ENCODE results near the gene PCDHA8.
"Not testable (repeated sequence)": the region's sequence is repeated elsewhere in the genome, so short reads cannot be mapped to it uniquely, and the experiment has no call there.

PCDHA8 gene

DNA sequence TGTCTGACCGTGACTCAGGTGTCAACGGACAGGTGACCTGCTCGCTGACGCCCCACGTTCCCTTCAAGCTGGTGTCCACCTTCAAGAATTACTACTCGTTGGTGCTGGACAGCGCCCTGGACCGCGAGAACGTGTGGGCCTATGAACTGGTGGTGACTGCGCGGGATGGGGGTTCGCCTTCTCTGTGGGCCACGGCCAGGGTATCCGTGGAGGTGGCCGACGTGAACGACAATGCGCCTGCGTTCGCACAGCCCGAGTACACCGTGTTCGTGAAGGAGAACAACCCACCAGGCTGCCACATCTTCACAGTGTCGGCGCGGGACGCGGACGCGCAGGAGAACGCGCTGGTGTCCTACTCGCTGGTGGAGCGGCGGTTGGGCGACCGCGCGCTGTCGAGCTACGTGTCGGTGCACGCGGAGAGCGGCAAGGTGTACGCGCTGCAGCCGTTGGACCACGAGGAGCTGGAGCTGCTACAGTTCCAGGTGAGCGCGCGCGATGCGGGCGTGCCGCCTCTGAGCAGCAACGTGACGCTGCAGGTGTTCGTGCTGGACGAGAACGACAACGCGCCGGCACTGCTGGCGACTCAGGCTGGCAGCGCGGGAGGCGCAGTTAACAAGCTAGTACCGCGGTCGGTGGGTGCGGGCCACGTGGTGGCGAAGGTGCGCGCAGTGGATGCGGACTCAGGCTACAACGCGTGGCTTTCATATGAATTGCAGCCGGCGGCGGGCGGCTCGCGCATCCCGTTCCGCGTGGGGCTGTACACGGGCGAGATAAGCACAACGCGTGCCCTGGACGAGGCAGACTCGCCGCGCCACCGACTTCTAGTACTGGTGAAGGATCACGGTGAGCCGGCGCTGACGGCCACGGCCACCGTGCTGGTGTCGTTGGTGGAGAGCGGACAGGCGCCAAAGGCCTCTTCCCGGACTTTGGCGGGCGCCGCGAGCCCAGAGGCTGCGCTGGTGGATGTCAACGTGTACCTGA is 29.5 kb downstream of the PCDHA8 start:
- DNase-seq = no peak

DNA sequence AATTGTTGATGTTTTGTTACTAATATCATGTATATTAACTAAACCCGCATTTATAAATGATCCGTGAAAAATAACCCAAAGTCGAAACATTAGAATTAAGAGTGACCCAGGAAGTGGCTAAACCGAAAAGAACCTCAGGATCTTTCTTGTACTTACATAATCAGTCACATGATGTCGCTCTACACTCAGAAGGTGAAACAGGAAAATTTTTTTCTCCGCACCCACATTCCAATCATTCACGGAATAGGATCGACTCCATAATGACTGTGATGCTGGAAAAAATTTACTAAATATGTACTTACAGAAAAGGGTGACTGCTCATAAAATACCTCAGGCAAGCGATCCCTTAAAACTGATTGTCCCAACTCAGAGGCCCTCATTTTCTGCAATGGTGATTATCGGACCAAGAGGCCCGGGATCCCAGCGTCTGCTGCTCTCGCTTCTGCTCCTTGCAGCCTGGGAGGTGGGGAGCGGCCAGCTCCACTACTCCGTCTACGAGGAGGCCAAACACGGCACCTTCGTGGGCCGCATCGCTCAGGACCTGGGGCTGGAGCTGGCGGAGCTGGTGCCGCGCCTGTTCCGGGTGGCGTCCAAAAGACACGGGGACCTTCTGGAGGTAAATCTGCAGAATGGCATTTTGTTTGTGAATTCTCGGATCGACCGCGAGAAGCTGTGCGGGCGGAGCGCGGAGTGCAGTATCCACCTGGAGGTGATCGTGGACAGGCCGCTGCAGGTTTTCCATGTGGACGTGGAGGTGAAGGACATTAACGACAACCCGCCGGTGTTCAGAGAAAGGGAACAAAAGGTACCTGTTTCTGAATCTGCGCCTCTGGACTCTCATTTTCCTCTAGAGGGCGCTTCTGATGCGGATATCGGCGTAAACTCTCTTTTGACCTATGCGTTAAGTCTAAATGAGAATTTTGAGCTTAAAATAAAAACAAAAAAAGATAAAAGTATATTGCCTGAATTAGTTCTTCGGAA is 34.4 kb downstream of the PCDHA8 start, which contains the start of gene PCDHA12:
TSS of gene PCDHA12 (plus strand) at position 224 of the 981 bp plus-strand sequence. CDS start at position 389, 165 bp downstream.
- no peak for DNase-seq

DNA sequence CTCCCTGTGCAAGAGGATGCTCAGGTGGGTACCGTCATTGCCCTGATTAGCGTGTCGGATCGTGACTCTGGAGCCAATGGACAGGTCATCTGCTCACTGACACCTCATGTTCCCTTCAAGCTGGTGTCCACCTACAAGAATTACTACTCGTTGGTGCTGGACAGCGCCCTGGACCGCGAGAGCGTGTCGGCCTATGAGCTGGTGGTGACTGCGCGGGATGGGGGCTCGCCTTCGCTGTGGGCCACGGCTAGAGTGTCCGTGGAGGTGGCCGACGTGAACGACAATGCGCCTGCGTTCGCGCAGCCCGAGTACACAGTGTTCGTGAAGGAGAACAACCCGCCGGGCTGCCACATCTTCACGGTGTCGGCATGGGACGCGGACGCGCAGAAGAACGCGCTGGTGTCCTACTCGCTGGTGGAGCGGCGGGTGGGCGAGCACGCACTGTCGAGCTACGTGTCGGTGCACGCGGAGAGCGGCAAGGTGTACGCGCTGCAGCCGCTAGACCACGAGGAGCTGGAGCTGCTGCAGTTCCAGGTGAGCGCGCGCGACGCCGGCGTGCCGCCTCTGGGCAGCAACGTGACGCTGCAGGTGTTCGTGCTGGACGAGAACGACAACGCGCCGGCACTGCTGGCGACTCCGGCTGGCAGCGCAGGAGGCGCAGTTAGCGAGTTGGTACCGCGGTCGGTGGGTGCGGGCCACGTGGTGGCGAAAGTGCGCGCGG is 35.7 kb downstream of the PCDHA8 start:
- DNase-seq = not testable (repeated sequence)

DNA sequence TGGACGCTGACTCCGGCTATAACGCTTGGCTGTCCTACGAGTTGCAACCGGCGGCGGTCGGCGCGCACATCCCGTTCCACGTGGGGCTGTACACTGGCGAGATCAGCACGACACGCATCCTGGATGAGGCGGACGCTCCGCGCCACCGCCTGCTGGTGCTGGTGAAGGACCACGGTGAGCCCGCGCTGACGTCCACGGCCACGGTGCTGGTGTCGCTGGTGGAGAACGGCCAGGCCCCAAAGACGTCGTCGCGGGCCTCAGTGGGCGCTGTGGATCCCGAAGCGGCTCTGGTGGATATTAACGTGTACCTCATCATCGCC is 36.2 kb downstream of the PCDHA8 start:
- DNase-seq = no peak

DNA sequence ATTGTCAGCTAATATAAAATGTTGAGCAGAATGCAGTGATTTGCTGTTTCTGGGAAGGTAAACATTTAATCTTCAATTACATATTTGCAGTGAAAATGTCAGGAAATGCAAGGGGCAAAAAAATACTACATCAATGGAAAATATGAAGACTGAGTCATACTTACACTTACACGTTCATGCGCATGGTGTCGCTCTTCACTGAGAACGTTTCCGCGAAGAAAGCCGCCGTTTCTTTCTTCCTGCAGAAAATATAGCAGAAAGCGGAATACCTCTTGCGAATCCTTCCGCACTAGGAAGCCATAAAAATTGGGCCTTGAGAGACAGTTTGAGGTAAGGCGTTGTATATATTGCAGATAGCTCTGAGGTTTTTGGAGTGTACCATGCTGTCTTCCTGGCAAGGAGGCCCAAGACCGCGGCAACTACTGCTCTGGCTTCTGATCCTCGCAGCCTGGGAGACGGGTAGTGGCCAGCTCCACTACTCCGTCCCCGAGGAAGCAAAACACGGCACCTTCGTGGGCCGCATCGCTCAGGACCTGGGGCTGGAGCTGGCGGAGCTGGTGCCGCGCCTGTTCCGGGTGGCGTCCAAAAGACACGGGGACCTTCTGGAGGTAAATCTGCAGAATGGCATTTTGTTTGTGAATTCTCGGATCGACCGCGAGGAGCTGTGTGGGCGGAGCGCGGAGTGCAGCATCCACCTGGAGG is 41.1 kb downstream of the PCDHA8 start, which contains the start of gene PCDHA13:
TSS of gene PCDHA13 (plus strand) at position 236 of the 702 bp plus-strand sequence. CDS start at position 381, 145 bp downstream.
- DNase-seq = no peak

DNA sequence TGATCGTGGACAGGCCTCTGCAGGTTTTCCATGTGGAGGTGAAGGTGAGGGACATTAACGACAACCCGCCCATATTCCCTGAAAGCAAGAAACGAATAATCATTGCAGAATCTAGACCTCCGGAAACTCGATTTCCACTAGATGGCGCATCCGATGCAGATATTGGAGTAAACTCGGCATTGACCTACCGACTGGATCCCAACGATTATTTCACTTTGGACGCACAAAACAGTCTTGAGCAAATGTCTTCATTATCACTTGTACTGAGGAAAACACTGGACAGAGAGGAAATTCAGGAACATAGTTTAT is 41.6 kb downstream of the PCDHA8 start:
- DNase-seq = no peak

DNA sequence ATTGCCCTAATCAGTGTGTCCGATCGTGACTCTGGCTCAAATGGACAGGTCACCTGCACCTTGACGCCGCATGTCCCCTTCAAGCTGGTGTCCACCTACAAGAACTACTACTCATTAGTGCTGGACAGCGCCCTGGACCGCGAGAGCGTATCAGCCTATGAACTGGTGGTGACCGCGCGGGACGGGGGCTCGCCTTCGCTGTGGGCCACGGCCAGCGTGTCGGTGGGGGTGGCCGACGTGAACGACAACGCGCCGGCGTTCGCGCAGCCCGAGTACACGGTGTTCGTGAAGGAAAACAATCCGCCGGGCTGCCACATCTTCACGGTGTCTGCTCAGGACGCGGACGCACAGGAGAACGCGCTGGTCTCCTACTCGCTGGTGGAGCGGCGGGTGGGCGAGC is 42.4 kb downstream of the PCDHA8 start:
- no peak for DNase-seq

DNA sequence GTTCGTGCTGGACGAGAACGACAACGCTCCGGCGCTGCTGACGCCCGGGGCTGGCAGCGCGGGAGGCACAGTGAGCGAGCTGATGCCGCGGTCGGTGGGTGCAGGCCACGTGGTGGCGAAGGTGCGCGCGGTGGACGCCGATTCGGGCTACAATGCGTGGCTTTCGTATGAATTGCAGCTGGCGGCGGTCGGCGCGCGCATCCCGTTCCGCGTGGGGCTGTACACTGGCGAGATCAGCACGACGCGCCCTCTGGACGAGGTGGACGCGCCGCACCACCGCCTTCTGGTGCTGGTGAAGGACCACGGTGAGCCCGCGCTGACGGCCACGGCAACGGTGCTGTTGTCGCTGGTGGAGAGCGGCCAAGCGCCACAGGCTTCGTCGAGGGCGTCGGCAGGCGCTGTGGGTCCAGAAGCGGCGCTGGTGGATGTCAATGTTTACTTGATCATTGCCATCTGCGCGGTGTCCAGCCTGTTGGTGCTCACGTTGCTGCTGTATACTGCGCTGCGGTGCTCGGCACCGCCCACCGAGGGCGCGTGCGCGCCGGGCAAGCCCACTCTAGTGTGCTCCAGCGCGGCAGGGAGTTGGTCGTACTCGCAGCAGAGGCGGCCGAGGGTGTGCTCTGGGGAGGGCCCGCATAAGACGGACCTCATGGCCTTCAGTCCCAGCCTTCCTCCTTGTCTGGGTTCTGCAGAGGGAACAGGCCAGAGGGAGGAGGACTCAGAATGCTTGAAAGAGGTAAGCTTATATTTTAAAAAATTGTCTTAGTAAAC is 43.1 kb downstream of the PCDHA8 start:
- no peak for DNase-seq

Measured in activated CD4-positive, alpha-beta T cell treated with anti-CD3 and anti-CD28 coated beads for 1 hour (primary cell).